ENCODE results near the gene CLEC18B.
"Not testable (repeated sequence)": the region's sequence is repeated elsewhere in the genome, so short reads cannot be mapped to it uniquely, and the experiment has no call there.

The CLEC18B gene

GRCh38 chr16:74406600-74407361 lies 14.5 kb downstream of the CLEC18B start:
- DNase-seq: not testable (repeated sequence)

GRCh38 chr16:74404148-74404933 lies 16.9 kb downstream of the CLEC18B start:
- DNase-seq: not testable (repeated sequence)

GRCh38 chr16:74400238-74400637 lies 21.0 kb downstream of the CLEC18B start:
- DNase-seq: not testable (repeated sequence)

GRCh38 chr16:74398212-74398895 lies 22.9 kb downstream of the CLEC18B start:
- not testable (repeated sequence) for DNase-seq

GRCh38 chr16:74396521-74397017 lies 24.7 kb downstream of the CLEC18B start:
- not testable (repeated sequence) for DNase-seq

- not testable (repeated sequence) for DNase-seq
Measured at GRCh38 chr16:74394604-74395003, 26.7 kb downstream of the CLEC18B start.

- not testable (repeated sequence) for DNase-seq
Measured at GRCh38 chr16:74394131-74394530, 27.1 kb downstream of the CLEC18B start.

- not testable (repeated sequence) for DNase-seq
Measured at GRCh38 chr16:74391454-74392050, 29.7 kb downstream of the CLEC18B start.

GRCh38 chr16:74382339-74383034 lies 38.8 kb downstream of the CLEC18B start:
- DNase-seq: not testable (repeated sequence)

- not testable (repeated sequence) for DNase-seq
Measured at GRCh38 chr16:74373847-74374184, 47.5 kb downstream of the CLEC18B start.

GRCh38 chr16:74372953-74373846 lies 48.1 kb downstream of the CLEC18B start:
- DNase-seq: no peak

- DNase-seq: no peak
Measured at GRCh38 chr16:74372369-74372768, 48.9 kb downstream of the CLEC18B start.

GRCh38 chr16:74370338-74371135 lies 50.7 kb downstream of the CLEC18B start:
- not testable (repeated sequence) for DNase-seq

- peak; percentile 98 for DNase-seq
Measured at GRCh38 chr16:74368002-74368911, 53.0 kb downstream of the CLEC18B start.

- DNase-seq: peak; percentile 49
Measured at GRCh38 chr16:74367469-74368001, 53.7 kb downstream of the CLEC18B start.

- not testable (repeated sequence) for DNase-seq
Measured at GRCh38 chr16:74361646-74362610, 59.4 kb downstream of the CLEC18B start.

Measured in effector CD8-positive, alpha-beta T cell (primary cell).